Activated naive CD4-positive, alpha-beta T cell treated with anti-CD3 and anti-CD28 coated beads, Interleukin-2, amount 10 ng/mL, durations not matched to agents 5 hours and 36 hours (primary cell): ENCODE data around the gene IPO5. TPM values are rescaled to one million over a fixed set of nuclear protein-coding genes. Genes with fewer than 3 reads are reported as not detected.

Experiments used
- total RNA-seq, 2 experiments: library from RNA; stranded (reverse); gene quantifications; one replicate each; pipeline ENCODE4 v1.2.3, GENCODE V29; 2021

Gene IPO5
- total RNA-seq = 10 to 100 TPM; 93.6 to 99.3 TPM

GRCh38 chr13:97953376-97953970, at the start of gene IPO5:
Gene IPO5 (plus strand): TSS chr13:97953675. CDS start chr13:97976697, 23,022 bp downstream.

Other genes starting within 250 kb of the IPO5 start
- gene FARP1, start 189.4 kb downstream of the IPO5 start, total RNA-seq = 1 to 10 TPM; 1.1 to 1.2 TPM
- not detected for gene RNF113B, start 223.6 kb downstream of the IPO5 start, total RNA-seq